ENCODE results near the gene SLC19A1. TPM values are rescaled to one million over a fixed set of nuclear protein-coding genes. Genes with fewer than 3 reads are reported as not detected.

Gene SLC19A1
- 24.4 and 34.7 TPM in 2 replicates for total RNA-seq

GRCh38 chr21:45542242-45542666 is at the start of gene SLC19A1:
Gene SLC19A1, minus strand, starts transcription at chr21:45542440. Its CDS starts 4,481 bp downstream, at chr21:45537959.

Other genes with a start within 250 kb of the SLC19A1 start
- 390 and 404 TPM in 2 replicates for gene COL18A1, start 137.3 kb downstream of the SLC19A1 start, total RNA-seq
- gene PCBP3, start 101.3 kb upstream of the SLC19A1 start, total RNA-seq, result not detected in 2 replicates